Forelimb muscle (tissue), 1 donor: Measurements from ENCODE around the gene LRRC4C. TPM values are rescaled to one million over a fixed set of nuclear protein-coding genes. Genes with fewer than 3 reads are reported as not detected.

ENCODE experiments used
- DNase-seq: peaks from one replicate; pipeline ENCODE4 v3.0.0-alpha.2; 2013; ENCODE audit warnings: low read depth
- polyA plus RNA-seq: library from polyadenylated mRNA; unstranded; fragments of 120-200 nt; gene quantifications from one replicate; pipeline ENCODE4 v1.2.1, GENCODE V29; 2013; ENCODE audit not compliant: insufficient read length

LRRC4C gene
- polyA plus RNA-seq, 1 donor = 1.6 TPM

- DNase-seq = no peak
These were observed 1341.4 kb downstream of the LRRC4C start for GRCh38 chr11:40118026-40118425.

- no peak for DNase-seq
These were observed 1354.4 kb downstream of the LRRC4C start for GRCh38 chr11:40104941-40105550.

- DNase-seq = no peak
These were observed 1358.7 kb downstream of the LRRC4C start for GRCh38 chr11:40100781-40101180.

- no peak for DNase-seq
These were observed 1359.3 kb downstream of the LRRC4C start for GRCh38 chr11:40100162-40100553.

- no peak for DNase-seq
These were observed 1359.9 kb downstream of the LRRC4C start for GRCh38 chr11:40099426-40100161.

GRCh38 chr11:40095446-40095845, 1364.0 kb downstream of the LRRC4C start:
- DNase-seq = peak; percentile 16

GRCh38 chr11:40094954-40095353, 1364.5 kb downstream of the LRRC4C start:
- no peak for DNase-seq

- DNase-seq = no peak
These were observed 1379.0 kb downstream of the LRRC4C start for GRCh38 chr11:40080434-40080833.
